HFFc6 (cell line): Measurements from ENCODE around the gene ELMOD3. TPM values are rescaled to one million over a fixed set of nuclear protein-coding genes. Genes with fewer than 3 reads are reported as not detected.
"Not testable (repeated sequence)": the region's sequence is repeated elsewhere in the genome, so short reads cannot be mapped to it uniquely, and the experiment has no call there.

Experiments
- DNase-seq: peaks from one replicate; pipeline ENCODE4 v3.0.0-alpha.2; 2018
- H3K27ac Mint-ChIP-seq: 2 replicates; pipeline ENCODE4 v1.8.0; 2020; ENCODE audit warnings: mild to moderate bottlenecking, mixed read lengths
- H3K27me3 Mint-ChIP-seq: 2 replicates; pipeline ENCODE4 v1.8.0; 2021; ENCODE audit warnings: mild to moderate bottlenecking, moderate library complexity, mixed read lengths; ENCODE audit not compliant: insufficient read depth
- H3K36me3 Mint-ChIP-seq: 2 replicates; pipeline ENCODE4 v1.8.0; 2021; ENCODE audit warnings: low read depth, mixed read lengths
- H3K4me1 Mint-ChIP-seq: 2 replicates; pipeline ENCODE4 v1.8.0; 2020; ENCODE audit warnings: low read depth, mixed read lengths
- H3K4me3 Mint-ChIP-seq: 2 replicates; pipeline ENCODE4 v1.8.0; 2020; ENCODE audit warnings: mild to moderate bottlenecking, moderate library complexity, mixed read lengths
- H3K9me3 Mint-ChIP-seq: 2 replicates; pipeline ENCODE4 v1.8.0; 2020; ENCODE audit warnings: mild to moderate bottlenecking, mixed read lengths
- total RNA-seq, 6 experiments: library from RNA; stranded (reverse); fragmentation: NEBNext Ultra II Directional; extraction: Animal tissue kit (Norgen Biotek cat#: 25700); gene quantifications; 2 replicates in 1 of 6; 3 replicates in 5 of 6; pipeline ENCODE4 v1.2.3, GENCODE V29; 2021
- TF ChIP-seq, protein P1 (sequence below): fragments of 200-600 bp; sonication (generic); IDR thresholded peaks from 2 replicates; pipeline ENCODE4 v1.5.0; 2021; ENCODE audit warnings: antibody characterized with exemption, mild to moderate bottlenecking

Gene ELMOD3
- total RNA-seq, 6 experiments from 2014 or later = 7.0 to 10.9 (median 9.3) TPM

- Mint-ChIP-seq H3K4me3 (no peak overlapping the region), H3K36me3 (peaks cover 21% of the 10 kb centered on the region), H3K9me3 (no peaks in the 10 kb centered on the region), H3K27ac (no peak overlapping the region), H3K4me1 (peaks cover 28% of the 10 kb centered on the region), H3K27me3 (no peaks in the 10 kb centered on the region; the same call in none of the 2 replicates)
- no peak for DNase-seq
- TF ChIP-seq, protein P1, sequence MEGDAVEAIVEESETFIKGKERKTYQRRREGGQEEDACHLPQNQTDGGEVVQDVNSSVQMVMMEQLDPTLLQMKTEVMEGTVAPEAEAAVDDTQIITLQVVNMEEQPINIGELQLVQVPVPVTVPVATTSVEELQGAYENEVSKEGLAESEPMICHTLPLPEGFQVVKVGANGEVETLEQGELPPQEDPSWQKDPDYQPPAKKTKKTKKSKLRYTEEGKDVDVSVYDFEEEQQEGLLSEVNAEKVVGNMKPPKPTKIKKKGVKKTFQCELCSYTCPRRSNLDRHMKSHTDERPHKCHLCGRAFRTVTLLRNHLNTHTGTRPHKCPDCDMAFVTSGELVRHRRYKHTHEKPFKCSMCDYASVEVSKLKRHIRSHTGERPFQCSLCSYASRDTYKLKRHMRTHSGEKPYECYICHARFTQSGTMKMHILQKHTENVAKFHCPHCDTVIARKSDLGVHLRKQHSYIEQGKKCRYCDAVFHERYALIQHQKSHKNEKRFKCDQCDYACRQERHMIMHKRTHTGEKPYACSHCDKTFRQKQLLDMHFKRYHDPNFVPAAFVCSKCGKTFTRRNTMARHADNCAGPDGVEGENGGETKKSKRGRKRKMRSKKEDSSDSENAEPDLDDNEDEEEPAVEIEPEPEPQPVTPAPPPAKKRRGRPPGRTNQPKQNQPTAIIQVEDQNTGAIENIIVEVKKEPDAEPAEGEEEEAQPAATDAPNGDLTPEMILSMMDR = no peak
Measured at GRCh38 chr2:85356186-85356585, 1.6 kb downstream of the ELMOD3 start.

- H3K36me3 Mint-ChIP-seq = peaks cover 27% of the 10 kb centered on the region
Measured at GRCh38 chr2:85357736-85358135, 3.2 kb downstream of the ELMOD3 start.

GRCh38 chr2:85362653-85363387 is 8.3 kb downstream of the ELMOD3 start:
- not testable (repeated sequence) for H3K9me3 Mint-ChIP-seq, H3K4me1 Mint-ChIP-seq, H3K27ac Mint-ChIP-seq, DNase-seq, H3K4me3 Mint-ChIP-seq, H3K27me3 Mint-ChIP-seq
- H3K36me3 Mint-ChIP-seq = peaks cover 22% of the 10 kb centered on the region

More at GRCh38 chr2:85357736-85358135, 3.2 kb downstream of the ELMOD3 start:
- no peak for DNase-seq
- Mint-ChIP-seq H3K4me3 (no peak overlapping the region), H3K27ac (no peak overlapping the region), H3K27me3 (no peaks in the 10 kb centered on the region; the same call in none of the 2 replicates), H3K4me1 (peaks cover 25% of the 10 kb centered on the region), H3K9me3 (no peaks in the 10 kb centered on the region)
- TF ChIP-seq, protein P1 = no peak

DNA sequence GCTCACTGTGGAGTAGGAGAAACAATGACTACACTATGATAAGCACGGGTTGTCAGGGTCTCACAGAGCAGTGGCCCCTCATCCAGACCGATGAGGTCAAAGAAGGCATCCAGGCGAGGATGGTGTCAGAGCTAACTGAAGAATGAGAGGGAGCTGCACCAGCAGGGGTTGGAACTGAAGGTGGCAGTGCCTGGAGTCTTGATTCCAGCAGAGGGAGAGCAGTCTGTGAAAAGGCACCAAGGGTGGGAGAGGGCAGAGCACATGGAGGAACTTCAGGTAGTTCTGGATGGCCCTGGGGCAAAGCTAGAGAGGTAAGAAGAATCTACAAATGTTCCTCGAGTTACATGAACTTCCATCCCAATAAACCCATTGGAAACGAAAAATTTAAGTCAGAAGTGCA is 12.6 kb downstream of the ELMOD3 start:
- Mint-ChIP-seq H3K9me3 (no peaks in the 10 kb centered on the region), H3K4me1 (no peaks in the 10 kb centered on the region), H3K27ac (no peak overlapping the region), H3K4me3 (no peak overlapping the region), H3K36me3 (peaks cover 15% of the 10 kb centered on the region), H3K27me3 (no peaks in the 10 kb centered on the region; the same call in 1 of the 2 replicates)
- TF ChIP-seq, protein P1 = no peak
- DNase-seq = no peak

GRCh38 chr2:85368921-85369320 is 14.4 kb downstream of the ELMOD3 start:
- no peaks in the 10 kb centered on the region for H3K4me1 Mint-ChIP-seq
- DNase-seq = no peak

GRCh38 chr2:85369500-85369899 is 14.9 kb downstream of the ELMOD3 start:
- Mint-ChIP-seq H3K4me3 (no peak overlapping the region), H3K36me3 (peaks cover 13% of the 10 kb centered on the region), H3K27ac (no peak overlapping the region), H3K4me1 (no peaks in the 10 kb centered on the region), H3K9me3 (no peaks in the 10 kb centered on the region), H3K27me3 (no peaks in the 10 kb centered on the region; the same call in 1 of the 2 replicates)
- no peak for DNase-seq
- TF ChIP-seq, protein P1 = no peak

More at GRCh38 chr2:85368921-85369320, 14.4 kb downstream of the ELMOD3 start:
- Mint-ChIP-seq H3K36me3 (peaks cover 11% of the 10 kb centered on the region), H3K27ac (no peak overlapping the region), H3K27me3 (no peaks in the 10 kb centered on the region; the same call in 1 of the 2 replicates), H3K9me3 (no peaks in the 10 kb centered on the region), H3K4me3 (no peak overlapping the region)
- TF ChIP-seq, protein P1 = no peak
